Ovary (tissue), 3 donors: ENCODE data around the gene LMO7.

Source experiments
- CTCF ChIP-seq, 3 donors: fragments of 450-650 bp in 2 of 3; fragments of 200-600 bp in 1 of 3; IDR thresholded peaks; one replicate each; pipeline versions ENCODE4 v1.5.1 to v1.8.0; 2016 to 2022; ENCODE audit warnings: antibody characterized with exemption in 3 of 3, mild to moderate bottlenecking in 1 of 3
- POLR2A ChIP-seq: fragments of 450-650 bp; IDR thresholded peaks from one replicate; pipeline ENCODE4 v1.6.1; 2017; ENCODE audit warnings: antibody characterized with exemption, mild to moderate bottlenecking, moderate library complexity
- donor health status: DM: no; HTN: no; CAD: no.

DNA sequence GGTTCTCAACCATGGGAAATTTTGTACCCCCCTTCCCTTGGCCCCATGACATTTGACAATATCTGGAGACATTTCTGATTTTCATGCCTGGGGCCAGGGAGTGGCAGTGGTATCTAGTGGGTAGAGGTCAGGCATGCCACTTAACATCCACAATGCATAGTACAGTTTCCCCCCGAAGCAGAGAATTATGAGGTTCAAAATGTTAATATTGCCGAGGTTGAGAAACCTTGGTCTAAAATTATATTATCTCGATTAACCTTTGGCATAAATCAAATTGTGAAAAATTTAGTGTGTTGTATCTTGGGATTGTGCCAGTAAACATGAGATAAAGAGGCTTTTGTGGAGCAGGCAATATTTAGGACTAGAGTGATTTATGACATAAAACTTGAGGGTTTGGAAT lies 147.9 kb downstream of the LMO7 start:
- TF ChIP-seq POLR2A, result no peak
- TF ChIP-seq CTCF (IDR thresholded peaks at IDR 0.05), result no peak
